Activated T-helper 17 cell treated with anti-CD3 and anti-CD28 coated beads, Interleukin-2, amount 50 U/mL, for 72 hours (primary cell): Measurements from ENCODE around the gene EDNRA. TPM values are rescaled to one million over a fixed set of nuclear protein-coding genes. Genes with fewer than 3 reads are reported as not detected.

Experiments used
- ATAC-seq: fragments of 150-1000 bp; cut with Tn5 transposase; replicated peaks from 2 replicates; pipeline ENCODE4 v1.10.0; 2021; ENCODE audit warnings: mild to moderate bottlenecking, moderate library complexity
- H3K27ac Mint-ChIP-seq: one replicate; pipeline ENCODE4 v1.8.0; 2022; ENCODE audit warnings: mixed read lengths
- H3K27me3 Mint-ChIP-seq: one replicate; pipeline ENCODE4 v1.8.0; 2022; ENCODE audit warnings: mixed read lengths
- H3K36me3 Mint-ChIP-seq: one replicate; pipeline ENCODE4 v1.8.0; 2022; ENCODE audit warnings: low read depth, mild to moderate bottlenecking, mixed read lengths
- H3K4me1 Mint-ChIP-seq: one replicate; pipeline ENCODE4 v1.8.0; 2022; ENCODE audit warnings: mixed read lengths
- H3K4me3 Mint-ChIP-seq: one replicate; pipeline ENCODE4 v1.8.0; 2022; ENCODE audit warnings: mild to moderate bottlenecking, mixed read lengths
- H3K9me3 Mint-ChIP-seq: one replicate; pipeline ENCODE4 v1.8.0; 2022; ENCODE audit warnings: mixed read lengths
- total RNA-seq, 2 donors: library from RNA; stranded (reverse); gene quantifications; one replicate each; pipeline ENCODE4 v1.2.3, GENCODE V29; 2022

The EDNRA gene
- total RNA-seq, 2 donors from 2014 or later = not detected

DNA sequence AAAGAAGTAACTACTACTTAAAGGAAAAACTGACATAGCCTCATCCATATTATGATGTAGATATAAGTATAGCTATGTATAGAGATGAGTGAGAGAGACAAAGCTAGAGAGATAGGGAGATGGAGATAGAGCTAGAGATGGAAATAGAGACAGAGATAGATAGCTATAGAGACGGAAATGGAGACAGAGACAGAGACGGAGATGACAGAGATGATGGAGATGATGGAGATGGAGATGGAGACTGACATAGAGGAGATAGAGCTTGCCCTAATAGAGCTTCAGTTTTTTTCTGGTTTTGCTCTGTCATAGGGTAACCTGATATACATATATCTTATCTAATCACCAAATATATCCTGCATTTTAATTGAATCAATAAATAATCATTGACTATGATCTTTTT is 4.3 kb downstream of the EDNRA start:
- H3K27me3 Mint-ChIP-seq = peaks cover 20% of the 10 kb centered on the region
- H3K9me3 Mint-ChIP-seq = no peaks in the 10 kb centered on the region
- H3K4me3 Mint-ChIP-seq = no peak overlapping the region
- no peak for ATAC-seq
- H3K27ac Mint-ChIP-seq = no peak overlapping the region
- H3K36me3 Mint-ChIP-seq = no peaks in the 10 kb centered on the region
- H3K4me1 Mint-ChIP-seq = no peaks in the 10 kb centered on the region

DNA sequence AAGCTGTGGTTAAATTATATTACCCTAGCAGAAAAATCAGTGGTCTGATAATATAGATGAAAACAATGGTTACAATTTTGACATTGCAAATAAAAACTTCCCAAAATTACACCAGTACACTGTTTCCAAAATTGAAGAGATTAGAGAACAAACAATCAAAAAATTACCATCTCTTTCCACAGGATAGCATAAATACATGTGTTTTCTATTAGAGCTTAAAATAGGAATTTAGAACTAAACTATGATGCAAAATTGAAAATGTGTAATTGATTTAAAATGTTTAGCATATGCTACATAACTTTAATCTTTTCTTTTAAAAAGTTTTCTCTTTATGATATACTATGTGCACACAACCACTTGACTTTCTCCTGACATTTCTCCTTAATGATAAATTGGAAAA is 6.7 kb downstream of the EDNRA start:
- H3K27ac Mint-ChIP-seq = no peak overlapping the region
- peaks cover 7% of the 10 kb centered on the region for H3K27me3 Mint-ChIP-seq
- ATAC-seq = no peak
- H3K4me3 Mint-ChIP-seq = no peak overlapping the region
- no peaks in the 10 kb centered on the region for H3K9me3 Mint-ChIP-seq
- H3K36me3 Mint-ChIP-seq = no peaks in the 10 kb centered on the region
- no peaks in the 10 kb centered on the region for H3K4me1 Mint-ChIP-seq

DNA sequence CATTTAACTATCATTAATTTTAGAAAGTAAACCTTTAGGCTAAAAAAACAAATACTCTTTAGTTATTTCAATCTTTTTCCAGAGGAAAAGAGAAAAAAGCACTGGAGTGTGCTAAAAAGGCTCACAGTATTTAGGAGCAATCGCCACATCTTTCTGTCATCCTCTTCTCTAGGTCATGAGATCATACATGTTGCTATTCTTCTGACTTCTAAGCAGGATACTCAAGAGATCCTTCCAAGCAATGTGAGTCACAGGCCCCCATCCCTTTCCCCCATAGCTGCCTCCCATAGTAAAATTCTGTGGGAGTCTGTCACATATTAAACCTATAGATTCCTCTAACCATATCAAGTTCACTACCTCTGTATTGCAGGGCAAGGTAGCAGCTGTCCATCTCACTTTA is 7.7 kb downstream of the EDNRA start:
- no peak overlapping the region for H3K27ac Mint-ChIP-seq
- no peaks in the 10 kb centered on the region for H3K36me3 Mint-ChIP-seq
- H3K9me3 Mint-ChIP-seq = no peaks in the 10 kb centered on the region
- no peak for ATAC-seq
- no peaks in the 10 kb centered on the region for H3K4me1 Mint-ChIP-seq
- H3K4me3 Mint-ChIP-seq = no peak overlapping the region
- peaks cover 7% of the 10 kb centered on the region for H3K27me3 Mint-ChIP-seq

DNA sequence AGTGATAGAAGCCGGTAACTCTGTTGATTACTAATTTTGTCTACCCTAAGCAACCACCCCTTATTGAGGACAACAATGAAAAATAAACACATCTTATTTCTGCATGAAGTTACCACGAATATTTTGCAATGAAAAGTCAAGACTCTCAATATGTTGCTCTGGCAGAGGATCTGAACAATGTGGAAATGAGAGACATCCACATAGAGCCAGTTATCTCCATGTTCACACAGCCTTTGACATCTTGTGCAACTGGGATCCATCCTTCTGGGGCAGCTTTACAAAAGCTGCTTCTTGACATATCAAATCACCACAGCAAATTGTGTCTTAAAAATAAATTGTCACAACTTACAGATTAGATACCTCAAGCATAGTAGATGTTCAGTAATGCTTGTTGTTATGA is 10.2 kb downstream of the EDNRA start:
- Mint-ChIP-seq H3K4me1 (no peaks in the 10 kb centered on the region), H3K27ac (no peak overlapping the region), H3K36me3 (no peaks in the 10 kb centered on the region), H3K27me3 (peaks cover 13% of the 10 kb centered on the region), H3K9me3 (no peaks in the 10 kb centered on the region), H3K4me3 (no peak overlapping the region)
- no peak for ATAC-seq

DNA sequence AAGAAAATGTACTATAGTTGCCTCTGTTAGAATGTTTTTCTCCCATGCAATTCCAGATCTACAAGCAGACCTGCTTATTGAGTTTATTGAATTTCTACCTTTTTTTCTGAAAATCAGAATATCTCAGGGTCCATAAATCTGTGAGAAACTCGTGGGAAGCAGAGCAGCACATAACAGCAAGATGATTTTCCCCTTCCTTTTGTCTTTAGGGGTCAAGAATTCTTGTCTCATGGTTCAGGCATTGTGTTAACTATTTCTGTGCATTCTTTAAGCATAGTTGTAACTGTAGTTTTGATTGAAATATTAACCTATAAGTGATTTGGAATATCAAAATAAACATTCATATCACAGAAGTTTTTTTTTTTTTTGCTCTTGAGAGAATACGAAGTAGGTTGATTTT is 11.4 kb downstream of the EDNRA start:
- Mint-ChIP-seq H3K27ac (no peak overlapping the region), H3K36me3 (no peaks in the 10 kb centered on the region), H3K4me3 (no peak overlapping the region), H3K27me3 (peaks cover 15% of the 10 kb centered on the region), H3K4me1 (no peaks in the 10 kb centered on the region), H3K9me3 (no peaks in the 10 kb centered on the region)
- no peak for ATAC-seq

DNA sequence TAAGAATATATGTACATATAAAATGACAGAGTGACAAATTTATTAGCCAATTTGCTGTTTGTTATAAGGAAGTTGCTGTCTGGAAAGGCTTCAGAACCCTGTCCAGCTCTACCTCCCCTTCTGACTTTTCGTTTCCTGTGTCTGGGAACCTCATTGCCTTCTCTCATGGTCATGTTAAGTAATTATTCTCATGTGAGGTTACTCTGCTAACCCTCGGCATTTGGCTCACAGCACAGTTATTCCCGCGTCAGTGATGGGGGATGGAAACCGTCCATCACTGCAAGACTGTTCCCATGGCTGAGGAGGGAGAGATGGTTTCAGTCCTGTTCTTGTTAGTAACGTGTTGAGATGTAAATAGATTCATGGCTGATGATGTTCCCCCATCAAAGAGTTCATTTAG is 11.9 kb downstream of the EDNRA start:
- ATAC-seq = no peak
- no peak overlapping the region for H3K4me3 Mint-ChIP-seq
- H3K4me1 Mint-ChIP-seq = no peaks in the 10 kb centered on the region
- no peaks in the 10 kb centered on the region for H3K9me3 Mint-ChIP-seq
- no peaks in the 10 kb centered on the region for H3K36me3 Mint-ChIP-seq
- no peak overlapping the region for H3K27ac Mint-ChIP-seq
- H3K27me3 Mint-ChIP-seq = peaks cover 15% of the 10 kb centered on the region

DNA sequence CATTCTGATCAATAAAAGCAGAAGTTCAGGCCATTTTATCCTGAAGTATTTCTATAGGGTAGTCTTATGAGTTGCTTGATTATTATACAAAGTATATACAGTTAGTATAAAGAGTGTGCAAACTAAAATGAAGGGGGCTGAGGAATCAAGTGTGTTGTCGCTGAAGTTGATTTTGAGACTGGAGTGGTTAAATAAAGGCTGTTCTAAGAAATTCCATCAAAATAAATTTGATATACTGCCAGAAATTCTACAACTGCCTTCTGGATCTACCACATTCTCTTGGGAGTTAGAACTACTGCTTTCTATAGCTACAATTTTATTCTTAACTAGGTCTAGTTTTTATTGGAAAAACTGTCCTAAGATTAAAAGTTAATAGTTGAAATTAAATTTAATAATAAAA is 12.4 kb downstream of the EDNRA start:
- Mint-ChIP-seq H3K4me3 (no peak overlapping the region), H3K27me3 (peaks cover 12% of the 10 kb centered on the region), H3K9me3 (no peaks in the 10 kb centered on the region), H3K36me3 (no peaks in the 10 kb centered on the region), H3K4me1 (no peaks in the 10 kb centered on the region), H3K27ac (no peak overlapping the region)
- no peak for ATAC-seq

DNA sequence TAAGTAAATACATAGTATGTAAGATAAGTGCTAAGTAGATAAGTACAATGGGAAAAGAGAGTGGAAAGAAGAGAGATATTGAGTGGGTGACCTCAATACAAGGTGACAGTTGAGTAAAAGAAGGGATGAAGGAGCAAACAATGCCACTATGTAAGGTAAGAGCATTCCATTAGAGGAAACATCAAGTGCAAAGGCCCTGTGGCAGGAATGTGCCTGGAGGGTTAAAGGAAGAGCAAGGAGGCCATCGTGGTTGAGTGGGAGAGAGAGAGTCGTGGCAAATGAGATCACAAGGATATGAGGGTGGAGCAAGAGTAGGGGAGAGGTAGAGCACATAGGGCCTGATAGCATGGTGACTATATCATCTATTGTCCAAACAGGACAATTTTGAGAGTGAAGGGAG is 13.4 kb downstream of the EDNRA start:
- no peak overlapping the region for H3K4me3 Mint-ChIP-seq
- no peaks in the 10 kb centered on the region for H3K36me3 Mint-ChIP-seq
- H3K27me3 Mint-ChIP-seq = peaks cover 12% of the 10 kb centered on the region
- no peak for ATAC-seq
- no peaks in the 10 kb centered on the region for H3K4me1 Mint-ChIP-seq
- H3K27ac Mint-ChIP-seq = no peak overlapping the region
- no peaks in the 10 kb centered on the region for H3K9me3 Mint-ChIP-seq

DNA sequence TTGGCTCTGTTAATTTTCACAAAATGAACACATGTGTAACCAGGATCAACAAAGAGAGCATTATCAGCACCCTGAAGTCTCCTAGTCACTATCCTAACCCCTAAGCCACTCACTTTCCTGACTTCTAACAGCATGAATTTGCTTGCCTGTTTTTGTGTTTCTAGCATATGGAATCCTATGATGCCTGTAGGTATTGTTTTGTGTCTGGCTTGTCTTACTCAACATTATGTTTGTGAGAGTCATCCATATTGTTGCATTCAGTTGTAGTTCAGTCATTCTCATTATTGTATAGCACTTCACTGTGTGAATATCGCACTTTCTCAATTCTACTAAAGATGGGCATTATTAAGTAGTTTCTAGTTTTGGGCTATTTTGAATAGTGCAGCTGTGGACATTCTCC is 15.6 kb downstream of the EDNRA start:
- no peaks in the 10 kb centered on the region for H3K4me1 Mint-ChIP-seq
- H3K4me3 Mint-ChIP-seq = no peak overlapping the region
- peaks cover 9% of the 10 kb centered on the region for H3K27me3 Mint-ChIP-seq
- no peak for ATAC-seq
- H3K27ac Mint-ChIP-seq = no peak overlapping the region
- H3K9me3 Mint-ChIP-seq = no peaks in the 10 kb centered on the region
- no peaks in the 10 kb centered on the region for H3K36me3 Mint-ChIP-seq

DNA sequence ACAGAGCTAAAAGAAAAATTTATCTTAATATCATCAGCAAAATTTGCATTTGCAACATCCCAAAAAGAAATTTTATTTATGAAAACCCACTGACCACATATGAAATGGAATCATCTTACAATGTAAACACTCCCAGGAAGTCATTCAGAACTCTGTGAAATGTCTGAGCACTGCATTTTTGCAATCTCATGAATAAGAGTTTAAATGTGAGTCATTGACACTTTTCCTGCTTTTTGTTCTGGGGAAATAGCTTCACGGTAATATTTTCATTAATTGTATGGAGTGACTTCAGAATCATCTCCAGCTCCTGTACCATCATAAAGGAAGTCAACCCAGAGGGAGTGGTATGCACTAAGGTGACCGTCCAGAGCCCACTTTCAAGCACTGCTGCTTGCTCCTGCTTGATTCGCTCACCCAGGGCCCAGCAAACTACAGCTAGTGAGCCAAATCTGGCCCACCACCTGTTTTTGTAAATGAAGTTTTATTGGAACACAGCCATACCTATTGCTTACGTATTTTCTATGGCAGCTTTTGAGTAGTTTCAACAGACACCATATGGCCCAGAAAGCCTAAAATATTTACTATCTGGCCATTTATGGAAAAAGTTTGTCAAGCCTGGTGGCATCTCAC is 17.2 kb downstream of the EDNRA start:
- Mint-ChIP-seq H3K27ac (no peak overlapping the region), H3K9me3 (no peaks in the 10 kb centered on the region), H3K4me3 (no peak overlapping the region), H3K36me3 (no peaks in the 10 kb centered on the region), H3K27me3 (peaks cover 13% of the 10 kb centered on the region), H3K4me1 (no peaks in the 10 kb centered on the region)
- no peak for ATAC-seq

DNA sequence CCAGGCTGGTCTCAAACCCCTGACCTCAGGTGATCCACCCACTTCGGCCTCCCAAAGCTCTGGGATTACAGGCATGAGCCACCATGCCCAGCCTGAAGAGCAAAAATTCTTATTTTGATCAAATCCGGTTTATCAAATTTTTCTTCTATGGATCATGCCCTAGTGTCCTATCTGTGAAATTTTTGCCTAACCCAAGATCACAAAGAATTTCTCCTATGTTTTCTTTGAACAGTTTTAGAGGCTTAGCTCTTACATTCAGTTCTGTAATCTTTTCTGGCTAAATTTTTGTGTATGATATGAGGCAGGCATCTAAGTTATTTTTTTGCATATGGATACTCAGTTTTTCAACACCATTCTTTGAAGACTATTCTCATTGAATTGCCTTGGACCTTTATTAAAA is 27.4 kb downstream of the EDNRA start:
- no peaks in the 10 kb centered on the region for H3K36me3 Mint-ChIP-seq
- H3K9me3 Mint-ChIP-seq = no peaks in the 10 kb centered on the region
- peaks cover 8% of the 10 kb centered on the region for H3K27me3 Mint-ChIP-seq
- ATAC-seq = no peak
- H3K4me3 Mint-ChIP-seq = no peak overlapping the region
- no peak overlapping the region for H3K27ac Mint-ChIP-seq
- no peaks in the 10 kb centered on the region for H3K4me1 Mint-ChIP-seq

DNA sequence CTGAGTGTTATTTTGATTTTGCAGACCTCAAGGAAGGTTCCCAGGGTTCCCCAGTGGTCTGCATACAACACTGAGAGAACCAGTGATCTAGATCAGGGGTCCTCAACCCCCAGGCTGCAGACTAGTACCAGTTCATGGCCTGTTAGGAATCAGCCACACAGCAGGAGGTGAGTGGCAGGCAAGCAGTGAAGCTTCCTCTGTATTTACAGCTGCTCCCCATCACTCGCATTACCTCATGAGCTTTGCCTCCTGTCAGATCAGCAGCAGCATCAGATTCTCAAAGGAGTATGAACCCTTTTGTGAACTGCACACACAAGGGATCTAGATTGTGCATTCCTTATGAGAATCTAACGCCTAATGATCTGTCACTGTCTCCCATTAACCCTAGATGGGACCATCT is 28.5 kb downstream of the EDNRA start:
- H3K4me1 Mint-ChIP-seq = no peaks in the 10 kb centered on the region

DNA sequence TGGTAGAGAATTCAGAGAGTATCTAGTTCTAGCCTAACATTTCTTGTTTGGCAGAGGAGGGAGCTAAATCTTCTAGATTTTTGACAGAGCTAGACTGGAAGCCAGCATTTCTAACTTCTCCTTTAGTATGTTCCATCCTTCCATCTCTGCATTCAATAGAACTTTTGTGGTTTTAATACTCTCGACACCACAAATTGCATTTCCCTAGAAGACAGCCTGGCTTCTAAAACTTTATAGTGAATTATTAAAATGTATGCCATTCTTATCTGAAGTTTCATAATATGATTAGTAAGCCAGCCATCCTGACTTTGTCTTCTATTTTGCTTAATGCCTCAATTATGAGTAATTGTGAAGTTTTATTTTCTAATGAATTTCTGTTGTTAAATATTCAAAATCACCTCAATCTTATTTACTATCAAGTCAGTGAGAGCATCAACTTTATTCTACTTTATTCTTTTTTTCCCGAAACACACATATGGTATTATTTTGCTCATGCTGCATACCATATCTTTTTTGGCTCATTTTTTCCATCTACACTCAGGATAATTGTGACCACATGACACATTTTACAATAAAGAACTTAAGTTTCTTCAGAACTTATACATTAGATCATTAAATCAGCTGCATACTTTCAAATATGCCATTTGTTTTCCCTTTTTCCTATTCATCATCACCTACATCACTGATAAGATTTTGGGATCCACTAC is 30.2 kb downstream of the EDNRA start:
- Mint-ChIP-seq H3K27ac (no peak overlapping the region), H3K4me3 (no peak overlapping the region), H3K9me3 (no peaks in the 10 kb centered on the region), H3K36me3 (no peaks in the 10 kb centered on the region), H3K27me3 (peaks cover 4% of the 10 kb centered on the region), H3K4me1 (no peaks in the 10 kb centered on the region)
- ATAC-seq = no peak

More for the DNA sequence above, 28.5 kb downstream of the EDNRA start:
- ATAC-seq = no peak
- peaks cover 4% of the 10 kb centered on the region for H3K27me3 Mint-ChIP-seq
- no peaks in the 10 kb centered on the region for H3K9me3 Mint-ChIP-seq
- H3K36me3 Mint-ChIP-seq = no peaks in the 10 kb centered on the region
- no peak overlapping the region for H3K4me3 Mint-ChIP-seq
- H3K27ac Mint-ChIP-seq = no peak overlapping the region

DNA sequence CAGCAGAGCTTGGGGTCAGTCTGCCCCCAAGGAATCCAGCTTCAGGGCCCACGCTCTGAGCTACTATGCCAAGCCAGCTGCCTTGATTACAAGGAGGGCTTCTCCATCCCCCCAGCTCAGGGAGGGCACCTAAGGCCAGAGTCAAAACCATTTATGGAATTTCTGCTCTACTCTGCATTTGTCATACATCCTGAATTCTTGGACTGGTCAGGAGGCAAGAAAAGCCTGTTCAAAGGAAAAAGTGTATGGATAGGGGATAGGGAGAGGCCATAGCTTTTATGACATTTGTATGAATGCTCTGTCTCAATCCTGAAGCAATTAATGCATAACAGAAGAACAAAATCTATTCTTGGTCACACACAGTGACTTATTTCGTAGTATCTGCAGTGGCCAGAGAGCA is 32.2 kb downstream of the EDNRA start:
- no peaks in the 10 kb centered on the region for H3K4me1 Mint-ChIP-seq
- H3K9me3 Mint-ChIP-seq = no peaks in the 10 kb centered on the region
- H3K4me3 Mint-ChIP-seq = no peak overlapping the region
- peaks cover 9% of the 10 kb centered on the region for H3K27me3 Mint-ChIP-seq
- H3K27ac Mint-ChIP-seq = no peak overlapping the region
- no peaks in the 10 kb centered on the region for H3K36me3 Mint-ChIP-seq
- no peak for ATAC-seq

DNA sequence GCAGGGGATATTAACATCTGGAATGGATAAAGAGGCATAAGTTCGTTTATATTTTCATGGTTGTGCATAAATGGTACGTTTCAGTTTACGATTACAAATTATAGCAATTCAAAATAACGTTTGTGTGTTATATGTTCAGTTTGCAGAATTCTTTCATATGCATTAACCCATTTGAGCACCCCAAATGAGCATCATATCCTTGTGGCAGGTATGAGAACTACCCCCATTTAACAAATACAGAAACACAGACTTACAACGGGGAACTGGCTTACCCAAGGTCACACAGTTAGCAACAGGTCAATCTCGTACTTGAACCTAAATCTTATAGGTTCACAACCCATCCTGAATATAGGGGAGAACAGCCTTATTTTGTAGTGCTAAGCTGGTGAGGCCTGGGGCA is 33.1 kb downstream of the EDNRA start:
- Mint-ChIP-seq H3K9me3 (no peaks in the 10 kb centered on the region), H3K4me1 (no peaks in the 10 kb centered on the region), H3K27ac (no peak overlapping the region), H3K36me3 (no peaks in the 10 kb centered on the region), H3K27me3 (peaks cover 9% of the 10 kb centered on the region), H3K4me3 (no peak overlapping the region)
- no peak for ATAC-seq
